K562 treated with DMSO at 1 percent for 4 hours (cell line): ENCODE measurements around the gene GRP. TPM values are rescaled to one million over a fixed set of nuclear protein-coding genes. Genes with fewer than 3 reads are reported as not detected.

Source experiments
- total RNA-seq: library from RNA; unstranded; fragments of 300-600 nt; gene quantifications from 2 replicates; pipeline ENCODE4 v1.2.3, GENCODE V29; 2022; ENCODE audit not compliant: insufficient read depth

GRP gene
- not detected in 2 replicates for total RNA-seq

GRCh38 chr18:59219672-59220163 lies at the start of gene GRP:
GRP (plus strand) TSS chr18:59220158; CDS start chr18:59220266, 108 bp downstream.

DNA sequence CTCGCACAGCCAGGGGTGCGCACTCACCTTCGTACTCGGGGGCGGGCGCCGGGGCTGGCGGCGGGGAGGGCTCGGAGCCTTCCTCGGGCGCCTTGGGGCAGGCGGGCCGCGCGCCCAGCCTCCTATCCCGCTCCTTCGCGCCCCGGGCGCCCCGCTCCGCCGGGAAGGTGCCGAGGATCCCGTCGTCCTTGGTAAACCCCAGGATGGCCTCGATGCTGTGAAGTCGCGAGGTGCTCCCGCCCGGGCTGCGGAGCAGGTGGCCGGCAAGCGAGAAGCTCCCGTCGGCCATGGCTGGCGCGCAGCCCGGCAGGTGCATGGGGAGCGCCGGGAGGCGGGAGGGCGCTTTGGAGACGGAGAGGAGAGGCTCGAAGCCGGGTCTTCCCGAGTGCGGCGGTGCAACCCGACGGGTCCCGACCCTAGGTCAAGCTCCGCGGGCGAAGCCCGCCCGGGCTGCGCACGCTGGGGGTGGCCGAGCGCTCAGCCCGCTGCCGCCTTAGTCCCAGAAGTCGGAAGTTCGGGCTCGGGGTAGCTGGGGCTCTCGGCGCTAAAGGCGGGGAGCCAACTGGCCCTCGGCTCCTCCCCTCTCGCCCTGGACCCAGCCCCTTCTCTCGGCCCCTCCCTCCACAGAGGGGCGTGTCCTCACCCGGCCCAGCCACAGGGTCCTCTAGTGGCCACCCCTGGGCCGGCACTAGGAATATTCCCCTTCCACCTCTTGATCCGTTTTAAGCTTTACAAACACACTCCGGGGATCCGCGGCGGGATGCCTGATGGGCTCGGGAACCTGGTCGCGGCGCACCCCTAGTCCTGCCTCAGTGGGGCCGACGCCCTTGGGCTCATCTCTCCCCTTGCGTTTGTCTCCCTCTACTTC lies 53.2 kb downstream of the GRP start, which contains the start of gene RAX:
Gene RAX, minus strand, starts transcription at position 564 of the 868 bp plus-strand sequence. Its CDS starts 248 bp downstream, at position 316.

Other genes starting within 250 kb of the GRP start
- gene SEC11C, start 80.3 kb upstream of the GRP start, total RNA-seq: 22.6 and 46.5 TPM in 2 replicates
- not detected in 2 replicates for gene RAX, start 53.3 kb downstream of the GRP start, total RNA-seq
- gene CPLX4, start 98.5 kb downstream of the GRP start, total RNA-seq: not detected in 2 replicates
- 33.5 and 43.0 TPM in 2 replicates for gene LMAN1, start 139.1 kb downstream of the GRP start, total RNA-seq